Measurements from ENCODE around the gene PCAT6. TPM values are rescaled to one million over a fixed set of nuclear protein-coding genes. Genes with fewer than 3 reads are reported as not detected.
"Not testable (repeated sequence)": the region's sequence is repeated elsewhere in the genome, so short reads cannot be mapped to it uniquely, and the experiment has no call there.

PCAT6 gene
- total RNA-seq, 4 donors from 2014 or later = 0.57 to 1.2 (median 1.1) TPM

DNA sequence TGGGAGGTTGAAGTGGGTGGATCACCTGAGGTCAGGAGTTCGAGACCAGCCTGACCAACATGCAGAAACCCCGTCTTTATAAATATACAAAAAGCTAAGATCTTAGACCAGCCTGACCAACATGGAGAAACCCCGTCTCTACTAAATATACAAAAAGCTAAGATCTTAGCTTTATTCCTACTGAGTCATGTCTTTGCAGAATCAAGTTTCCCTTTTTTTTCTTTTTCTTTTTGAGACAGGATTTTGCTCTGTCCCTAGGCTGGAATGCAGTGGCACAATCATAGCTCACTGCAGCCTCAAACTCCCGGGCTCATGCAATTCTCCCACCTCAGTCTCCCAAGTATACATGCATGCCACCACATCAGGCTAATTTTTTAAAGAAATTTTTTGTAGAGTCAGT is 23.9 kb upstream of the PCAT6 start:
- 74 to 82% methylated on average over 4 of the region's 4 CpGs for WGBS, 2 donors
- TF ChIP-seq, protein P1, sequence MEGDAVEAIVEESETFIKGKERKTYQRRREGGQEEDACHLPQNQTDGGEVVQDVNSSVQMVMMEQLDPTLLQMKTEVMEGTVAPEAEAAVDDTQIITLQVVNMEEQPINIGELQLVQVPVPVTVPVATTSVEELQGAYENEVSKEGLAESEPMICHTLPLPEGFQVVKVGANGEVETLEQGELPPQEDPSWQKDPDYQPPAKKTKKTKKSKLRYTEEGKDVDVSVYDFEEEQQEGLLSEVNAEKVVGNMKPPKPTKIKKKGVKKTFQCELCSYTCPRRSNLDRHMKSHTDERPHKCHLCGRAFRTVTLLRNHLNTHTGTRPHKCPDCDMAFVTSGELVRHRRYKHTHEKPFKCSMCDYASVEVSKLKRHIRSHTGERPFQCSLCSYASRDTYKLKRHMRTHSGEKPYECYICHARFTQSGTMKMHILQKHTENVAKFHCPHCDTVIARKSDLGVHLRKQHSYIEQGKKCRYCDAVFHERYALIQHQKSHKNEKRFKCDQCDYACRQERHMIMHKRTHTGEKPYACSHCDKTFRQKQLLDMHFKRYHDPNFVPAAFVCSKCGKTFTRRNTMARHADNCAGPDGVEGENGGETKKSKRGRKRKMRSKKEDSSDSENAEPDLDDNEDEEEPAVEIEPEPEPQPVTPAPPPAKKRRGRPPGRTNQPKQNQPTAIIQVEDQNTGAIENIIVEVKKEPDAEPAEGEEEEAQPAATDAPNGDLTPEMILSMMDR (IDR thresholded peaks at IDR 0.05) = no peak
- TF ChIP-seq POLR2A (IDR thresholded peaks at IDR 0.05) = no peak
- H3K4me1 ChIP-seq = peaks cover 0 to 27% (median 0%) of the 10 kb centered on the region in 3 donors
- no peaks in the 10 kb centered on the region for H3K36me3 ChIP-seq
- H3K9me3 ChIP-seq = no peaks in the 10 kb centered on the region
- no peak overlapping the region for H3K27ac ChIP-seq
- DNase-seq = no peak
- no peaks in the 10 kb centered on the region for H3K27me3 ChIP-seq
- no peak overlapping the region for H3K4me3 ChIP-seq
- intact Hi-C loops (cut with DNase I) = no loop called here

DNA sequence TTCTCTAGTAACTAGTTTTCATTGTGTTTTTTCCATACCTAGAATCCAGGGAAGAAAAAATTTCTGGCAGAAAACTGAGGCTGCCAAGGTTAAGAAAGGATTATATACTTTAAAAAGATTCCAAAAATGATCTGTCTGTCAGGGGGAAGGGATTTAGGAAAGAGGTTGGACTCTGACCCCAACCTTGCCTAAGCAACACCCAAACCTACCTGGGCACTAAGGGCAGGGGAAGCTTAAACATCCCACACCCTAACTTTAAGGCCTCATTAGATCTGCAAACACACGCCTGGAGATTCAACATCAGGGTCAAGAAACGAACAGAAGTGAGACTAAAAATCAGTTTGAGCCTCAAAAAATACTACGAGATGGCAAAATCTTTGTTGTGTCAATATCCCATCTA is 22.0 kb upstream of the PCAT6 start:
- intact Hi-C loops (cut with DNase I) = no loop called here
- TF ChIP-seq POLR2A (IDR thresholded peaks at IDR 0.05) = no peak
- TF ChIP-seq, protein P1 (IDR thresholded peaks at IDR 0.05) = no peak
- WGBS, 2 donors = 63 to 69% methylated on average over 3 of the region's 3 CpGs

DNA sequence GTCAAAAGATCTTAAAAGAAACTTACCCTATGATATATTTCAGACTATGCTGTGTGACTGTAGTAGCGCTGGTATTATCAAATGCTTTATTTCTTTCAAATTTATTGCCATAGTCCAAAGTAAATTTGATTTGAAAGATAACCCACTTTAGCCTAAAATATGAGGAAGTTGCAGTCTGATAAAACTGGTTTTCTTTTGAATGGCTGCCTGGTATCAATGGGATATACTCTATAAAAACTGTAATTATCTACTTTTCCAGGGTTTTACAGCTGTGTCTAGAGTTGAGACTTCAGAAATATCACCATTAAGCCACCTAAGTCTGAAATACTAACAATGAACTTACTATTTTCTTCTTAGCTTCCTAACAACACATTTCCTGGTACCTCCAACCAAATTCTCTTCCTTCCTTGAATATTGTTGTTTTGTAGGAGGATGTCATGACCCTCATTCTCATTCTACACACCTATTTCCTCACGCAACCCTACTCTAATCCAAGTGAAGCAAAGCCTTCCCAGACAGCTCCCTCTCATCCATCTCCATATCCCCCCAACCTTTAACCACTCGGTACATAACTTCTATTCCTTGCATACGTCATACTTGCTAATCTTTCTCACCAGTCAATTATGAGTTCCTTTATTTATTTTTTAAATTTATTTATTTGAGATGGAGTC is 19.5 kb upstream of the PCAT6 start:
- 79 to 83% methylated on average over 4 of the region's 4 CpGs for WGBS, 2 donors
- DNase-seq = no peak
- H3K4me1 ChIP-seq = peaks cover 0 to 34% (median 0%) of the 10 kb centered on the region in 3 donors
- H3K27me3 ChIP-seq = no peaks in the 10 kb centered on the region
- no peaks in the 10 kb centered on the region for H3K9me3 ChIP-seq
- no peak overlapping the region for H3K27ac ChIP-seq
- intact Hi-C loops (cut with DNase I) = no loop called here
- TF ChIP-seq, protein P1 (IDR thresholded peaks at IDR 0.05) = no peak
- no peak for TF ChIP-seq POLR2A (IDR thresholded peaks at IDR 0.05)
- no peaks in the 10 kb centered on the region for H3K36me3 ChIP-seq
- H3K4me3 ChIP-seq = no peak overlapping the region

More for the DNA sequence above, 22.0 kb upstream of the PCAT6 start:
- H3K27me3 ChIP-seq = no peaks in the 10 kb centered on the region
- H3K9me3 ChIP-seq = no peaks in the 10 kb centered on the region
- H3K36me3 ChIP-seq = no peaks in the 10 kb centered on the region
- DNase-seq = no peak
- no peak overlapping the region for H3K27ac ChIP-seq
- H3K4me1 ChIP-seq = peaks cover 0 to 29% (median 0%) of the 10 kb centered on the region in 3 donors
- H3K4me3 ChIP-seq = no peak overlapping the region

DNA sequence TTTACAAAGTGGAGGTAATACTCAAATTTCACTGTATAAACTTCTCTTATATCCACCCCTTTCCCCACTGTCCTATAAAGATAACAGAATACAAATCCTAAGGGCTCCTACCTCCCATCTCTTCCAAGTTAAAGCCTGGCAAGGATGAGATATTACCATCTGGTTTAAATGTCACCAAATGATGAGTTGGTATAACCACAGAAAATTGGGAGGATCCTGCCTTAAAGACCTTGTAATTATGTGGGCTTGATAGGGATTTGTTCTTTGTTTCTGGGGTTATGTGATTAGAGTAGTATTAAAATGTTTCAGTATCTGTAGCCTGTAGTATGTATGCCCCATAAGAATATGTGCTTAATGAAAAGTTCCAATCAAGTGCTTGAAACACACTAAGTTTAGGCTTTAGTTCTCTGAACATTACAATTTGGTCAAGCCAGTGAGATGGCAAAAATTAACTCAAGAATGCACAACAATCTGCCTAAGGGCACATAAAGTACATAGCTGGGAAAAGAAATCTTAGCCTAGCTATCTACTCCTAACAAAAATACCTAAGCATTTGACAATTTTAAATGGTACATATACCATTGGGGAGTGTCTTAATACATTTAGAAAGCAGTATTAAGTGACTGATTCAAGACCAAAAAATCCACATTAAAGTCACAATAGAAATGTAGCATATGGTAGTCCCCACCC is 16.6 kb upstream of the PCAT6 start:
- intact Hi-C loops (cut with DNase I) = no loop called here
- no peak for DNase-seq
- no peaks in the 10 kb centered on the region for H3K27me3 ChIP-seq
- H3K36me3 ChIP-seq = peaks cover 0 to 18% (median 0%) of the 10 kb centered on the region in 3 donors
- H3K4me1 ChIP-seq = peaks cover 0 to 55% (median 0%) of the 10 kb centered on the region in 3 donors
- TF ChIP-seq, protein P1 (IDR thresholded peaks at IDR 0.05) = no peak
- no peak for TF ChIP-seq POLR2A (IDR thresholded peaks at IDR 0.05)
- no peak overlapping the region for H3K4me3 ChIP-seq
- no peak overlapping the region for H3K27ac ChIP-seq
- no peaks in the 10 kb centered on the region for H3K9me3 ChIP-seq

DNA sequence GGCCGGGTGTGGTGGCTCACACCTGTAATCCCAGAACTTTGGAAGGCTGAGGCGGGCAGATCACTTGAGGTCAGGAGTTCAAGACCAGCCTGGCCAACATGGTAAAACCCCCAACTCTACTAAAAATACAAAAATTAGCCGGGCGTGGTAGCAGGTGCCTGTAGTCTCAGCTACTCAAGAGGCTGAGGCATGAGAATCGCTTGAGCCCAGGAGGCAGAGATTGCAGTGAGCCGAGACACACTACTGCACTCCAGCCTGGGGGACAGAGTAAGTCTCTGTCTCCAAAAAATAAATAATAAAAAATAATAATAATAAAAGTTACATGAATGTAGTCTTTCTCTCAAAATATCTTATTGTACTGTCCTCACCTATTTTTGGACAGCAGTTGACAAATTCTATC is 15.8 kb upstream of the PCAT6 start:
- H3K27me3 ChIP-seq; DNase-seq; H3K9me3 ChIP-seq; H3K27ac ChIP-seq; intact Hi-C loops (cut with DNase I); H3K4me3 ChIP-seq: not testable (repeated sequence)
- Histone ChIP-seq H3K36me3 (peaks cover 0 to 20% (median 0%) of the 10 kb centered on the region in 3 donors), H3K4me1 (peaks cover 0 to 54% (median 0%) of the 10 kb centered on the region in 3 donors)
- WGBS, 2 donors = 79 to 80% methylated on average over 6 of the region's 6 CpGs
